Uterus (tissue), 4 donors: Measurements from ENCODE around the gene FABP7. TPM values are rescaled to one million over a fixed set of nuclear protein-coding genes. Genes with fewer than 3 reads are reported as not detected.

Experiments
- DNase-seq, 2 donors: peaks; one replicate each; pipeline ENCODE4 v3.0.0-alpha.2; 2019 to 2020
- H3K27ac ChIP-seq, 2 donors: fragments of 200-600 bp; sonication (generic); 1 replicate in 1 of 2; 2 replicates in 1 of 2; pipeline ENCODE4 v1.5.1; 2016 to 2018
- H3K27me3 ChIP-seq, 2 donors: fragments of 200-600 bp; sonication (generic); one replicate each; pipeline ENCODE4 v1.5.1; 2018 to 2019; ENCODE audit warnings: control low read depth in 1 of 2
- H3K36me3 ChIP-seq, 2 donors: fragments of 200-600 bp; sonication (generic); one replicate each; pipeline ENCODE4 v1.5.1; 2019; ENCODE audit warnings: control low read depth in 1 of 2
- H3K4me1 ChIP-seq, 2 donors: fragments of 200-600 bp; sonication (generic); one replicate each; pipeline ENCODE4 v1.5.1; 2018 to 2019; ENCODE audit warnings: control low read depth in 1 of 2
- H3K4me3 ChIP-seq, 2 donors: fragments of 200-600 bp; sonication (generic); 1 replicate in 1 of 2; 2 replicates in 1 of 2; pipeline ENCODE4 v1.5.1; 2018 to 2019; ENCODE audit warnings: mild to moderate bottlenecking in 1 of 2
- H3K9me3 ChIP-seq, 2 donors: fragments of 200-600 bp; sonication (generic); one replicate each; pipeline ENCODE4 v1.5.1; 2019; ENCODE audit warnings: control low read depth in 1 of 2
- CTCF ChIP-seq, 4 experiments: fragments of 200-600 bp in 2 of 4; fragments of 450-650 bp in 2 of 4; sonication (generic) in 2 of 4; IDR thresholded peaks; one replicate each; pipeline ENCODE4 v1.5.1; 2016 to 2019; ENCODE audit warnings: antibody characterized with exemption in 4 of 4, mild to moderate bottlenecking in 2 of 4, moderate library complexity in 1 of 4
- POLR2A ChIP-seq, 2 donors: fragments of 450-650 bp; IDR thresholded peaks; one replicate each; pipeline ENCODE4 v1.6.1; 2016; ENCODE audit warnings: antibody characterized with exemption in 2 of 2, mild to moderate bottlenecking in 1 of 2, moderate library complexity in 1 of 2
- intact Hi-C: fragments of 100-400 bp; cut with DNase I; formaldehyde crosslinking; loops from one replicate; pipeline ENCODE4 v1.15.1; 2023; ENCODE audit warnings: low total_unique reads
- total RNA-seq, 4 donors: library from RNA; depleted of rRNA in 3 of 4; stranded (reverse); fragments of >200 nt in 3 of 4; gene quantifications; one replicate each; pipeline versions ENCODE4 v1.1.0 to v1.2.4, GENCODE V29; 2014 to 2023
- donor health status: DM: yes; HTN: yes; CAD: no.

The FABP7 gene
- total RNA-seq, 4 donors from 2014 or later, result 0.76 TPM; not detected in 3

GRCh38 chr6:122808121-122808885 is 28.8 kb downstream of the FABP7 start:
- Histone ChIP-seq H3K36me3 (no peaks in the 10 kb centered on the region), H3K4me1 (no peaks in the 10 kb centered on the region), H3K9me3 (no peaks in the 10 kb centered on the region), H3K4me3 (no peak overlapping the region), H3K27me3 (no peaks in the 10 kb centered on the region), H3K27ac (no peak overlapping the region)
- intact Hi-C loops, result no loop called here
- no peak for DNase-seq
- TF ChIP-seq POLR2A (IDR thresholded peaks at IDR 0.05) (no peak), CTCF (IDR thresholded peaks at IDR 0.05) (no peak)

- TF ChIP-seq POLR2A (IDR thresholded peaks at IDR 0.05), result no peak
- H3K27ac ChIP-seq, result no peak overlapping the region
- H3K27me3 ChIP-seq, result no peaks in the 10 kb centered on the region
- H3K4me3 ChIP-seq, result no peak overlapping the region
- no peaks in the 10 kb centered on the region for H3K36me3 ChIP-seq
- intact Hi-C loops, result no loop called here
- no peaks in the 10 kb centered on the region for H3K9me3 ChIP-seq
- H3K4me1 ChIP-seq, result no peaks in the 10 kb centered on the region
- no peak for DNase-seq
These were observed 29.5 kb downstream of the FABP7 start for GRCh38 chr6:122809001-122809400.

- no peak for TF ChIP-seq POLR2A (IDR thresholded peaks at IDR 0.05)
- TF ChIP-seq CTCF (IDR thresholded peaks at IDR 0.05), result no peak
- Histone ChIP-seq H3K4me1 (no peaks in the 10 kb centered on the region), H3K36me3 (no peaks in the 10 kb centered on the region), H3K27ac (no peak overlapping the region), H3K27me3 (no peaks in the 10 kb centered on the region), H3K9me3 (no peaks in the 10 kb centered on the region), H3K4me3 (no peak overlapping the region)
- intact Hi-C loops, result no loop called here
- no peak for DNase-seq
These were observed 30.2 kb downstream of the FABP7 start for GRCh38 chr6:122809691-122810090.

GRCh38 chr6:122810189-122810588 is 30.7 kb downstream of the FABP7 start:
- TF ChIP-seq CTCF (IDR thresholded peaks at IDR 0.05), result no peak
- no peak for TF ChIP-seq POLR2A (IDR thresholded peaks at IDR 0.05)
- intact Hi-C loops, result no loop called here
- H3K36me3 ChIP-seq, result no peaks in the 10 kb centered on the region
- H3K4me1 ChIP-seq, result no peaks in the 10 kb centered on the region
- H3K4me3 ChIP-seq, result no peak overlapping the region
- no peaks in the 10 kb centered on the region for H3K27me3 ChIP-seq
- no peak overlapping the region for H3K27ac ChIP-seq
- H3K9me3 ChIP-seq, result no peaks in the 10 kb centered on the region
- DNase-seq, result no peak

GRCh38 chr6:122817358-122817757 is 37.8 kb downstream of the FABP7 start:
- Histone ChIP-seq H3K27me3 (no peaks in the 10 kb centered on the region), H3K27ac (no peak overlapping the region), H3K36me3 (no peaks in the 10 kb centered on the region), H3K4me1 (no peaks in the 10 kb centered on the region), H3K9me3 (no peaks in the 10 kb centered on the region), H3K4me3 (no peak overlapping the region)
- DNase-seq, result no peak
- TF ChIP-seq CTCF (IDR thresholded peaks at IDR 0.05) (no peak), POLR2A (IDR thresholded peaks at IDR 0.05) (no peak)
- intact Hi-C loops, result no loop called here
